Measurements from ENCODE around the gene YIPF2.

- TF ChIP-seq POLR2A (IDR thresholded peaks at IDR 0.05; ENCODE audit: low read length) = no peak
- no peak for TF ChIP-seq GATA1 (IDR thresholded peaks at IDR 0.05; ENCODE audit: low read depth, low read length)
Measured at GRCh38 chr19:10882108-10882457, 46.4 kb downstream of the YIPF2 start.

Data from erythroblast (primary cell).